Testis (tissue), 3 donors: ENCODE results near the gene CLIP1. TPM values are rescaled to one million over a fixed set of nuclear protein-coding genes. Genes with fewer than 3 reads are reported as not detected.
"Not testable (repeated sequence)": the region's sequence is repeated elsewhere in the genome, so short reads cannot be mapped to it uniquely, and the experiment has no call there.

ENCODE experiments used
- DNase-seq: peaks from one replicate; pipeline ENCODE4 v3.0.0-alpha.2; 2019
- H3K27ac ChIP-seq, 2 donors: fragments of 200-600 bp; sonication (generic); one replicate each; pipeline ENCODE4 v1.5.1; 2019
- H3K27me3 ChIP-seq: fragments of 200-600 bp; sonication (generic); one replicate; pipeline ENCODE4 v1.5.1; 2019
- H3K36me3 ChIP-seq: fragments of 200-600 bp; sonication (generic); one replicate; pipeline ENCODE4 v1.5.1; 2017; ENCODE audit warnings: low read depth; ENCODE audit errors: missing control alignments
- H3K4me1 ChIP-seq: fragments of 200-600 bp; sonication (generic); one replicate; pipeline ENCODE4 v1.5.1; 2019
- H3K4me3 ChIP-seq, 2 donors: fragments of 200-600 bp; sonication (generic); one replicate each; pipeline ENCODE4 v1.5.1; 2017 to 2019
- H3K9me3 ChIP-seq: fragments of 200-600 bp; sonication (generic); one replicate; pipeline ENCODE4 v1.5.1; 2017
- POLR2A ChIP-seq: fragments of 450-650 bp; IDR thresholded peaks from one replicate; pipeline ENCODE4 v1.6.1; 2017; ENCODE audit warnings: antibody characterized with exemption, mild to moderate bottlenecking, moderate library complexity
- WGBS, 2 donors: methylation state at CpG; one replicate each; pipeline ENCODE4 v1.1.5; 2018; 5-methylcytosine and 5-hydroxymethylcytosine counted together
- intact Hi-C: fragments of 100-400 bp; cut with DNase I; formaldehyde crosslinking; loops from one replicate; pipeline ENCODE4 v1.15.1; 2023; ENCODE audit warnings: low total_unique reads
- polyA plus RNA-seq: library from polyadenylated mRNA; stranded (reverse); fragments of 350-450 nt; fragmentation: Illumina TruSeq; extraction: RNeasy Lipid Tissue Mini Kit (QIAGEN cat#74804); gene quantifications from one replicate; pipeline ENCODE4 v1.2.3, GENCODE V29; 2014; ENCODE audit warnings: low read depth, low replicate concordance; ENCODE audit not compliant: insufficient read depth
- total RNA-seq, 2 donors: library from RNA; depleted of rRNA; stranded (reverse); fragments of >200 nt; gene quantifications; one replicate each; pipeline ENCODE4 v1.2.3, GENCODE V29; 2016
- TF ChIP-seq, protein P1 (sequence below), 3 experiments: fragments of 450-650 bp in 2 of 3; fragments of 200-600 bp in 1 of 3; sonication (generic) in 1 of 3; IDR thresholded peaks; one replicate each; pipeline ENCODE4 v1.5.1; 2016 to 2019; ENCODE audit warnings: antibody characterized with exemption in 3 of 3, mild to moderate bottlenecking in 2 of 3, moderate library complexity in 1 of 3

CLIP1 gene
- total and polyA plus RNA-seq, 3 donors from 2014 or later = 25.1 to 66.5 (median 51.9) TPM

- intact Hi-C loops = no loop called here
- Histone ChIP-seq H3K4me3 (no peak overlapping the region), H3K27me3 (no peaks in the 10 kb centered on the region), H3K4me1 (no peaks in the 10 kb centered on the region), H3K27ac (peak overlapping the region in 1 of 2 donors; percentile 24), H3K9me3 (no peaks in the 10 kb centered on the region), H3K36me3 (no peaks in the 10 kb centered on the region)
- 66 to 71% methylated on average over 6 of the region's 6 CpGs for WGBS, 2 donors
- no peak for TF ChIP-seq POLR2A
- TF ChIP-seq, protein P1, sequence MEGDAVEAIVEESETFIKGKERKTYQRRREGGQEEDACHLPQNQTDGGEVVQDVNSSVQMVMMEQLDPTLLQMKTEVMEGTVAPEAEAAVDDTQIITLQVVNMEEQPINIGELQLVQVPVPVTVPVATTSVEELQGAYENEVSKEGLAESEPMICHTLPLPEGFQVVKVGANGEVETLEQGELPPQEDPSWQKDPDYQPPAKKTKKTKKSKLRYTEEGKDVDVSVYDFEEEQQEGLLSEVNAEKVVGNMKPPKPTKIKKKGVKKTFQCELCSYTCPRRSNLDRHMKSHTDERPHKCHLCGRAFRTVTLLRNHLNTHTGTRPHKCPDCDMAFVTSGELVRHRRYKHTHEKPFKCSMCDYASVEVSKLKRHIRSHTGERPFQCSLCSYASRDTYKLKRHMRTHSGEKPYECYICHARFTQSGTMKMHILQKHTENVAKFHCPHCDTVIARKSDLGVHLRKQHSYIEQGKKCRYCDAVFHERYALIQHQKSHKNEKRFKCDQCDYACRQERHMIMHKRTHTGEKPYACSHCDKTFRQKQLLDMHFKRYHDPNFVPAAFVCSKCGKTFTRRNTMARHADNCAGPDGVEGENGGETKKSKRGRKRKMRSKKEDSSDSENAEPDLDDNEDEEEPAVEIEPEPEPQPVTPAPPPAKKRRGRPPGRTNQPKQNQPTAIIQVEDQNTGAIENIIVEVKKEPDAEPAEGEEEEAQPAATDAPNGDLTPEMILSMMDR (IDR thresholded peaks at IDR 0.05) = no peak
- no peak for DNase-seq
Observed at GRCh38 chr12:122382919-122383350, 39.5 kb downstream of the CLIP1 start.

DNA sequence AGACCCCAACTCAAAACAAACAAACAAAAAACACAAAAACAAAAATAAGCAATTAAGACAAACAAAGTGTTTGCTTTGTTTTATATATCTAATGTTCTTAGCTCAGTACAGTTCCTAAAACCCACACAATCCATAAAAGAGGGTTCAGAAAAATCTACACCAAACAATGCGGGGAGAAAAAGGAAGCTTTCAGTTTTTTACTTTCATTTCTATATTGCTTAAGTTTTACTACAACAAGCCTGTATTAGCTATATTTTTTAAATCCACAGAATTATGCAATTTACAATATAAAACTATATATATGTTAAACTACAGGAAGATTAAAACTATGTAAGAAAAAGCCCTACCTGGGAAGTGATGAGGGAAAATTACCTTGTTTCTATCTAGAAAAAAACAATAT, 41.4 kb downstream of the CLIP1 start:
- Histone ChIP-seq H3K27ac (no peak overlapping the region), H3K9me3 (no peaks in the 10 kb centered on the region), H3K27me3 (no peaks in the 10 kb centered on the region), H3K4me3 (no peak overlapping the region), H3K4me1 (no peaks in the 10 kb centered on the region), H3K36me3 (no peaks in the 10 kb centered on the region)
- no peak for DNase-seq
- 86 to 91% methylated on average over 1 of the region's 1 CpG for WGBS, 2 donors
- intact Hi-C loops = no loop called here
- TF ChIP-seq POLR2A = no peak
- TF ChIP-seq, protein P1 (IDR thresholded peaks at IDR 0.05) = no peak

GRCh38 chr12:122376751-122377150, 45.7 kb downstream of the CLIP1 start:
- H3K27me3 ChIP-seq, H3K4me3 ChIP-seq, H3K9me3 ChIP-seq, H3K36me3 ChIP-seq, H3K4me1 ChIP-seq, DNase-seq, H3K27ac ChIP-seq, intact Hi-C loops: not testable (repeated sequence)
- WGBS, 2 donors = 94 to 95% methylated on average over 5 of the region's 5 CpGs

GRCh38 chr12:122374707-122375106, 47.8 kb downstream of the CLIP1 start:
- Histone ChIP-seq H3K27me3 (no peaks in the 10 kb centered on the region), H3K4me3 (no peak overlapping the region), H3K4me1 (no peaks in the 10 kb centered on the region), H3K9me3 (no peaks in the 10 kb centered on the region), H3K27ac (no peak overlapping the region), H3K36me3 (no peaks in the 10 kb centered on the region)
- no peak for DNase-seq
- intact Hi-C loops = no loop called here
- no peak for TF ChIP-seq POLR2A
- TF ChIP-seq, protein P1 (IDR thresholded peaks at IDR 0.05) = no peak
- WGBS, 2 donors = 83 to 87% methylated on average over 5 of the region's 5 CpGs

- 64 to 66% methylated on average over 8 of the region's 8 CpGs for WGBS, 2 donors
- H3K27me3 ChIP-seq = no peaks in the 10 kb centered on the region
- H3K4me3 ChIP-seq = no peak overlapping the region
- intact Hi-C loops = no loop called here
- peaks cover 5% of the 10 kb centered on the region for H3K4me1 ChIP-seq
- H3K9me3 ChIP-seq = no peaks in the 10 kb centered on the region
- no peak overlapping the region for H3K27ac ChIP-seq
- no peaks in the 10 kb centered on the region for H3K36me3 ChIP-seq
- no peak for DNase-seq
- TF ChIP-seq POLR2A = no peak
- TF ChIP-seq, protein P1 (IDR thresholded peaks at IDR 0.05) = no peak
Observed at GRCh38 chr12:122371475-122372045, 50.9 kb downstream of the CLIP1 start.
